HL-60 (cell line): ENCODE measurements around the gene EPS8.

Experiments used
- CTCF ChIP-seq: IDR thresholded peaks from one replicate; pipeline ENCODE4 v1.5.1; 2011; ENCODE audit warnings: low read length, control low read depth, inconsistent platforms; ENCODE audit not compliant: insufficient read depth
- REST ChIP-seq: IDR thresholded peaks from 2 replicates; pipeline ENCODE4 v1.6.1; 2012; ENCODE audit warnings: low read depth; ENCODE audit not compliant: insufficient replicate concordance

GRCh38 chr12:15772405-15773018 lies 16.7 kb downstream of the EPS8 start:
- TF ChIP-seq CTCF, result peak; percentile 5
- TF ChIP-seq REST, result no peak
